ENCODE measurements around the gene LPIN1. TPM values are rescaled to one million over a fixed set of nuclear protein-coding genes. Genes with fewer than 3 reads are reported as not detected.

Gene LPIN1
- total and polyA plus RNA-seq, 2 donors (not counting 1 experiment from before 2014, with no cell fraction given), result 36.3 to 99.1 TPM

GRCh38 chr2:11805920-11806319 is 59.5 kb downstream of the LPIN1 start:
- ChIA-PET POLR2A (no interaction called here), CTCF (interaction anchor here (1.1 to 1.3 kb wide), 2 partner anchors 20 to 113 kb away, joined by 3 read pairs; no protein-coding TSS in a partner anchor)
- no peak for ATAC-seq (ENCODE audit: low read depth)
- 100% methylated on average over 3 of the region's 6 CpGs for WGBS (ENCODE audit: insufficient coverage)
- no peak overlapping the region for H3K4me3 ChIP-seq (ENCODE audit: control extremely low read depth in 1 of 5, extremely low read depth in 1 of 5, insufficient read depth in 1 of 5, low read depth in 2 of 5, low read length in 4 of 5)
- no peak overlapping the region for H2AFZ ChIP-seq (ENCODE audit: insufficient read depth, low read depth, low read length, poor library complexity, severe bottlenecking)
- no peaks in the 10 kb centered on the region for H3K27me3 Mint-ChIP-seq
- no peaks in the 10 kb centered on the region for H3K9me3 Mint-ChIP-seq (ENCODE audit: insufficient read depth)
- no peaks in the 10 kb centered on the region for H3K4me1 ChIP-seq (ENCODE audit: control insufficient read depth in 2 of 2, insufficient read depth in 2 of 2, low read length in 2 of 2)
- intact Hi-C loops (cut with micrococcal nuclease), result no loop called here
- H3K27me3 ChIP-seq (replicated peaks in 1 of 4; ENCODE audit: control extremely low read depth in 1 of 4, control insufficient read depth in 3 of 4, insufficient read depth in 4 of 4, low read length in 3 of 4), result no peaks in the 10 kb centered on the region
- H3K9ac ChIP-seq (ENCODE audit: low read length), result no peak overlapping the region
- no peaks in the 10 kb centered on the region for H3K9me3 ChIP-seq (ENCODE audit: control extremely low read depth in 1 of 3, control insufficient read depth in 2 of 3, insufficient read depth in 1 of 3, low read length in 2 of 3)
- H3K27ac ChIP-seq (ENCODE audit: low read length in 2 of 2), result no peak overlapping the region
- peaks cover 1 to 82% of the 10 kb centered on the region in 2 experiments for H3K36me3 ChIP-seq (replicated peaks in 1 of 2; ENCODE audit: control extremely low read depth in 1 of 2, control insufficient read depth in 1 of 2, extremely low read depth in 1 of 2, insufficient read depth in 2 of 2, low read length in 1 of 2)
- no peak overlapping the region for H3K4me3 Mint-ChIP-seq
- H3K27ac Mint-ChIP-seq, result no peak overlapping the region
- no peaks in the 10 kb centered on the region for H4K20me1 ChIP-seq (ENCODE audit: control insufficient read depth, insufficient read depth, low read length, poor library complexity, severe bottlenecking)
- no peaks in the 10 kb centered on the region for H3K4me1 Mint-ChIP-seq
- H3K4me2 ChIP-seq (replicated peaks; ENCODE audit: low read depth, low read length, poor library complexity, severe bottlenecking), result no peak overlapping the region
- no peaks in the 10 kb centered on the region for H3K79me2 ChIP-seq (ENCODE audit: control insufficient read depth, insufficient read depth, low read length)
- TF ChIP-seq, protein P1, sequence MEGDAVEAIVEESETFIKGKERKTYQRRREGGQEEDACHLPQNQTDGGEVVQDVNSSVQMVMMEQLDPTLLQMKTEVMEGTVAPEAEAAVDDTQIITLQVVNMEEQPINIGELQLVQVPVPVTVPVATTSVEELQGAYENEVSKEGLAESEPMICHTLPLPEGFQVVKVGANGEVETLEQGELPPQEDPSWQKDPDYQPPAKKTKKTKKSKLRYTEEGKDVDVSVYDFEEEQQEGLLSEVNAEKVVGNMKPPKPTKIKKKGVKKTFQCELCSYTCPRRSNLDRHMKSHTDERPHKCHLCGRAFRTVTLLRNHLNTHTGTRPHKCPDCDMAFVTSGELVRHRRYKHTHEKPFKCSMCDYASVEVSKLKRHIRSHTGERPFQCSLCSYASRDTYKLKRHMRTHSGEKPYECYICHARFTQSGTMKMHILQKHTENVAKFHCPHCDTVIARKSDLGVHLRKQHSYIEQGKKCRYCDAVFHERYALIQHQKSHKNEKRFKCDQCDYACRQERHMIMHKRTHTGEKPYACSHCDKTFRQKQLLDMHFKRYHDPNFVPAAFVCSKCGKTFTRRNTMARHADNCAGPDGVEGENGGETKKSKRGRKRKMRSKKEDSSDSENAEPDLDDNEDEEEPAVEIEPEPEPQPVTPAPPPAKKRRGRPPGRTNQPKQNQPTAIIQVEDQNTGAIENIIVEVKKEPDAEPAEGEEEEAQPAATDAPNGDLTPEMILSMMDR (IDR thresholded peaks at IDR 0.05), result no peak
- TF ChIP-seq EZH2 (IDR thresholded peaks at IDR 0.05; ENCODE audit: borderline replicate concordance, insufficient read depth, low read depth, low read length, poor library complexity, severe bottlenecking), result no peak
- DNase-seq, result no peak

DNA sequence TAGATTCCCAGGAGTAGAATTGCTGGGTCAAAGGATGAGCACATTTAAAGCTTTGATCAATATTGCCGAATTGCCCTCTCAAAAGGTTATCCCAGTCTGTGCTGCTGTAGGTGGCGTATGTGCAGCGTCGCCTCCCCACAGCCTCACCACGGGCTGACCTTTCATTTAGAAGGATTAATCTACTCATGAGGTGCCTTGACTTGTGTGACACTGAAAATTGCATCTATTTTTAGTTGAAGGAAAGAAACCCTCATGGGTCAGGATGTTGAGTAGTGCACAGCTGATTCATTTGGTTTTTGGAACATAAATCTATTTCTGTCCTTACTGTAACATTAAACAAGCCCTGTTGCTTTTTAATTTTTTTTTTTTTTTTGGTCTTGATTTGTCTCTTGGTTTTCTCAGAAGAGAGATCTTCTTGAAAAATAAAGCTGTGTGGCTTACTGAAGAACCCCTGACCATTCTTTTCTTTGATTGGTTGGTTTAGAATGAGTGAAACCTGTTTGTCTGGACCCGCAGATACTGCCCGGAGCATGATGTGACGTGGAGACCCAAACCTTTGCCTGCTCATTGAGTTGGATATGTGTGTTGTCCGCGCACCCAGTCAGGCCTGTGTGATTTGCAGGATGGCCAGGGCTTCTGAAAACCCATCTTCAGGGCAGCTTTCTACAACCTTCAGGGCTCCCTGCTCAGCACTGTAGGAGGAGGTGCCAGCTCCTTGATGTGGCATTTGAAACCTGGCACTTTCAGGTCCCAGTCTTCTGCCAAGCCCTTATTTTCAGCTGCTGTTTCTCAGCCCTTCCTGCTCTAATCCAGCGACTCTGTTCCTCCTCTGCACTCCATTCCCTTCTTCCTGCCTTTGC is 61.0 kb downstream of the LPIN1 start:
- no peak for DNase-seq
- CTCF ChIA-PET, result interaction anchor here (0.7 to 1.1 kb wide), 4 partner anchors 22 to 519 kb away, joined by 3 to 4 read pairs (median 4); no protein-coding TSS in a partner anchor
- Histone ChIP-seq H3K9ac (ENCODE audit: low read length) (no peak overlapping the region), H3K9me3 (ENCODE audit: control extremely low read depth in 1 of 3, control insufficient read depth in 2 of 3, insufficient read depth in 1 of 3, low read length in 2 of 3) (no peaks in the 10 kb centered on the region), H3K27ac (ENCODE audit: low read length in 2 of 2) (no peak overlapping the region), H4K20me1 (ENCODE audit: control insufficient read depth, insufficient read depth, low read length, poor library complexity, severe bottlenecking) (no peaks in the 10 kb centered on the region), H3K79me2 (ENCODE audit: control insufficient read depth, insufficient read depth, low read length) (no peaks in the 10 kb centered on the region), H3K4me1 (ENCODE audit: control insufficient read depth in 2 of 2, insufficient read depth in 2 of 2, low read length in 2 of 2) (no peaks in the 10 kb centered on the region), H3K4me3 (ENCODE audit: control extremely low read depth in 1 of 5, extremely low read depth in 1 of 5, insufficient read depth in 1 of 5, low read depth in 2 of 5, low read length in 4 of 5) (no peak overlapping the region), H3K36me3 (replicated peaks in 1 of 2; ENCODE audit: control extremely low read depth in 1 of 2, control insufficient read depth in 1 of 2, extremely low read depth in 1 of 2, insufficient read depth in 2 of 2, low read length in 1 of 2) (peaks cover 1 to 84% of the 10 kb centered on the region in 2 experiments), H3K27me3 (replicated peaks in 1 of 4; ENCODE audit: control extremely low read depth in 1 of 4, control insufficient read depth in 3 of 4, insufficient read depth in 4 of 4, low read length in 3 of 4) (no peaks in the 10 kb centered on the region), H3K4me2 (replicated peaks; ENCODE audit: low read depth, low read length, poor library complexity, severe bottlenecking) (no peak overlapping the region), H2AFZ (ENCODE audit: insufficient read depth, low read depth, low read length, poor library complexity, severe bottlenecking) (no peak overlapping the region)
- WGBS (ENCODE audit: insufficient coverage), result 98% methylated on average over 7 of the region's 11 CpGs
- POLR2A ChIA-PET, result no interaction called here
- intact Hi-C loops (cut with micrococcal nuclease), result no loop called here
- TF ChIP-seq, protein P1 (IDR thresholded peaks at IDR 0.05), result no peak
- no peak for TF ChIP-seq EZH2 (IDR thresholded peaks at IDR 0.05; ENCODE audit: borderline replicate concordance, insufficient read depth, low read depth, low read length, poor library complexity, severe bottlenecking)
- H3K9me3 Mint-ChIP-seq (ENCODE audit: insufficient read depth), result no peaks in the 10 kb centered on the region
- ATAC-seq (ENCODE audit: low read depth), result no peak
- no peaks in the 10 kb centered on the region for H3K27me3 Mint-ChIP-seq
- H3K4me1 Mint-ChIP-seq, result no peaks in the 10 kb centered on the region
- H3K4me3 Mint-ChIP-seq, result no peak overlapping the region
- no peak overlapping the region for H3K27ac Mint-ChIP-seq

All from B cell (primary cell).